Colonic mucosa (tissue), 4 donors: ENCODE data around the gene WLS. TPM values are rescaled to one million over a fixed set of nuclear protein-coding genes. Genes with fewer than 3 reads are reported as not detected.

Source experiments
- DNase-seq: peaks from one replicate; pipeline ENCODE4 v3.0.0-alpha.2; 2020
- H3K27ac ChIP-seq: fragments of 200-600 bp; one replicate; pipeline ENCODE4 v1.8.0; 2021
- H3K27me3 ChIP-seq: fragments of 200-600 bp; one replicate; pipeline ENCODE4 v1.8.0; 2021
- H3K36me3 ChIP-seq: fragments of 200-600 bp; one replicate; pipeline ENCODE4 v1.8.0; 2021
- H3K4me1 ChIP-seq: fragments of 200-600 bp; one replicate; pipeline ENCODE4 v1.8.0; 2021; ENCODE audit warnings: mild to moderate bottlenecking
- H3K4me3 ChIP-seq: fragments of 200-600 bp; one replicate; pipeline ENCODE4 v1.8.0; 2021
- H3K9ac ChIP-seq, 2 donors: one replicate each; pipeline ENCODE4 v1.7.0; 2013; ENCODE audit warnings: control low read depth in 2 of 2, low read depth in 2 of 2, low read length in 2 of 2
- H3K9me3 ChIP-seq: fragments of 200-600 bp; one replicate; pipeline ENCODE4 v1.8.0; 2021
- CTCF ChIP-seq: fragments of 200-600 bp; IDR thresholded peaks from one replicate; pipeline ENCODE4 v1.8.0; 2022; ENCODE audit warnings: antibody characterized with exemption, mild to moderate bottlenecking
- intact Hi-C: fragments of 100-400 bp; cut with DNase I; formaldehyde crosslinking; loops from one replicate; pipeline ENCODE4 v1.14.1; 2022
- total RNA-seq, 2 donors: library from RNA; stranded (reverse); fragmentation: NEBNext Ultra II Directional in 1 of 2; extraction: Animal tissue kit (Norgen Biotek cat#: 25700) in 1 of 2; gene quantifications; one replicate each; pipeline ENCODE4 v1.2.1, GENCODE V29; 2021
- donor health status: healthy.
- donor health status: DM: no; HTN: no; CAD: no.
- donor health status: DM: no; HTN: no; CAD: no.

WLS gene
- total RNA-seq, 2 donors from 2014 or later, result 88.3 to 116 TPM

DNA sequence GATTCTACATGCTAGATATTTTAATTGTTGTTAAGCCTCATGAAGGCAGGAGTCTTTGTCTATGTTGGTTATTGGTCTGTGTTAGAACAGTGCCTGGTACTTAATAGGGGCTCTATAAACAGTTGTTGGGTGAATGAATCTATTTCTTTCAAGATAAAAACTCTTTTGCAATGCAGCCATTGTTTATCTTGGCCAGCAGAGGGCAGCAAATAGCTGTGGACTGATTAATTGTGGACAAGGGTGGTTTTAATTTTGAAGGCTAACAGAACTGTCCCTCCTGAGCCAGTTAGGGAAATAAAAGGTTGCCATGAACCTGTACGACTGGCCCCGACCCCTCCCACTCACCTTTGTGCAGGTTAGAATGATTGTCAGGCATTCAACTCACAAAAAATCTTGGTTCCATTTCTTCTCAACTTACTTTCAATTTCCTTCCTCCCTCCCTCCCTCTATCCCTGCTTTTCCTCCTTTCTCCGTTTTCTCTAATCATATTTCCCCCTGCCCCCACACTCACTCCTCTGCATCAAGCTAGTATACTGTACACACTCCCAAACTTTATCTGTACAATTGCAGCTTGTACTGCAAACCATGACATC lies 115.6 kb downstream of the WLS start:
- intact Hi-C loops, result loop anchor here (5.0 kb wide), 2 partner anchors 226 to 326 kb away; no protein-coding TSS in a partner anchor
- no peaks in the 10 kb centered on the region for H3K9me3 ChIP-seq

GRCh38 chr1:68115308-68115707 lies 117.0 kb downstream of the WLS start:
- DNase-seq, result no peak
- no peaks in the 10 kb centered on the region for H3K9me3 ChIP-seq
- TF ChIP-seq CTCF, result no peak
- intact Hi-C loops, result loop anchor here (5.0 kb wide), 2 partner anchors 227 to 327 kb away; no protein-coding TSS in a partner anchor
- H3K27me3 ChIP-seq, result no peaks in the 10 kb centered on the region
- no peaks in the 10 kb centered on the region for H3K36me3 ChIP-seq
- H3K9ac ChIP-seq, result no peak overlapping the region
- H3K4me3 ChIP-seq, result no peak overlapping the region
- no peak overlapping the region for H3K27ac ChIP-seq
- peaks cover 5% of the 10 kb centered on the region for H3K4me1 ChIP-seq

More for the DNA sequence above, 115.6 kb downstream of the WLS start:
- Histone ChIP-seq H3K4me1 (peaks cover 3% of the 10 kb centered on the region), H3K27ac (no peak overlapping the region), H3K4me3 (no peak overlapping the region), H3K36me3 (no peaks in the 10 kb centered on the region), H3K9ac (no peak overlapping the region), H3K27me3 (no peaks in the 10 kb centered on the region)
- TF ChIP-seq CTCF, result peak; percentile 86
- peak; percentile 45 for DNase-seq

- DNase-seq, result no peak
- Histone ChIP-seq H3K4me1 (peaks cover 5% of the 10 kb centered on the region), H3K36me3 (no peaks in the 10 kb centered on the region), H3K4me3 (no peak overlapping the region), H3K9me3 (no peaks in the 10 kb centered on the region), H3K27me3 (no peaks in the 10 kb centered on the region), H3K9ac (no peak overlapping the region), H3K27ac (no peak overlapping the region)
- intact Hi-C loops, result loop anchor here (2.0 kb wide), 1 partner anchor 257 kb away; no protein-coding TSS in a partner anchor
- TF ChIP-seq CTCF, result no peak
Observed at GRCh38 chr1:68113966-68114365, 118.4 kb downstream of the WLS start.

- no peaks in the 10 kb centered on the region for H3K9me3 ChIP-seq
- H3K4me1 ChIP-seq, result peaks cover 5% of the 10 kb centered on the region
- H3K9ac ChIP-seq, result no peak overlapping the region
- DNase-seq, result no peak
- H3K27me3 ChIP-seq, result no peaks in the 10 kb centered on the region
- intact Hi-C loops, result loop anchor here (2.0 kb wide), 1 partner anchor 256 kb away; no protein-coding TSS in a partner anchor
- no peak overlapping the region for H3K4me3 ChIP-seq
- no peaks in the 10 kb centered on the region for H3K36me3 ChIP-seq
- no peak overlapping the region for H3K27ac ChIP-seq
- TF ChIP-seq CTCF, result no peak
Observed at GRCh38 chr1:68112835-68113243, 119.5 kb downstream of the WLS start.

- peaks cover 5% of the 10 kb centered on the region for H3K4me1 ChIP-seq
- H3K36me3 ChIP-seq, result no peaks in the 10 kb centered on the region
- H3K27me3 ChIP-seq, result no peaks in the 10 kb centered on the region
- H3K27ac ChIP-seq, result no peak overlapping the region
- intact Hi-C loops, result loop anchor here (2.0 kb wide), 1 partner anchor 255 kb away; no protein-coding TSS in a partner anchor
- H3K9me3 ChIP-seq, result no peaks in the 10 kb centered on the region
- peak; percentile 58 for DNase-seq
- H3K9ac ChIP-seq, result no peak overlapping the region
- TF ChIP-seq CTCF, result peak; percentile 44
- H3K4me3 ChIP-seq, result no peak overlapping the region
Observed at GRCh38 chr1:68111519-68112436, 120.5 kb downstream of the WLS start.
